GM12872 (cell line): ENCODE results near the gene MMP27.

ENCODE experiments used
- TF ChIP-seq, protein P1 (sequence below): IDR thresholded peaks from 3 replicates; pipeline ENCODE4 v1.5.1; 2011; ENCODE audit warnings: low read depth, mild to moderate bottlenecking, low read length, moderate library complexity; ENCODE audit not compliant: insufficient read depth

Gene MMP27

DNA sequence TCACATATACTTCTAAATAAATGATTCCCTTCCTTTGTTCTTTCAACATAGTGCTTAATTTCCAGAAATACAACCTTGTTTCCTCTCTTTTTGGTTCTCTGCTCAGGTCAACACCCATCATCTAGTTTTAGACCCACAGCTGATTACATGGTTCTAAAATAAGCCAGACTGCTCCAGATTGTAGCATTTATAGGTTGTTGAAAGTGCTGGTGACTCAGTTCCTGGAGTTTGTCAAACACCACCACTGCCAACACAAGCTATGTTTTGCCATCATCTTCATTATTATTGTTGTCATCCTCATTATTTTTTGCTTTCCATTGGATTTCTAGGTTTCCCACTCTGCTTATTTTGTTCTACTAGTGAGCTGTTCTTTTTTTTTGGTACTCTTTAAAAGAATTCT is 58.1 kb downstream of the MMP27 start:
- TF ChIP-seq, protein P1, sequence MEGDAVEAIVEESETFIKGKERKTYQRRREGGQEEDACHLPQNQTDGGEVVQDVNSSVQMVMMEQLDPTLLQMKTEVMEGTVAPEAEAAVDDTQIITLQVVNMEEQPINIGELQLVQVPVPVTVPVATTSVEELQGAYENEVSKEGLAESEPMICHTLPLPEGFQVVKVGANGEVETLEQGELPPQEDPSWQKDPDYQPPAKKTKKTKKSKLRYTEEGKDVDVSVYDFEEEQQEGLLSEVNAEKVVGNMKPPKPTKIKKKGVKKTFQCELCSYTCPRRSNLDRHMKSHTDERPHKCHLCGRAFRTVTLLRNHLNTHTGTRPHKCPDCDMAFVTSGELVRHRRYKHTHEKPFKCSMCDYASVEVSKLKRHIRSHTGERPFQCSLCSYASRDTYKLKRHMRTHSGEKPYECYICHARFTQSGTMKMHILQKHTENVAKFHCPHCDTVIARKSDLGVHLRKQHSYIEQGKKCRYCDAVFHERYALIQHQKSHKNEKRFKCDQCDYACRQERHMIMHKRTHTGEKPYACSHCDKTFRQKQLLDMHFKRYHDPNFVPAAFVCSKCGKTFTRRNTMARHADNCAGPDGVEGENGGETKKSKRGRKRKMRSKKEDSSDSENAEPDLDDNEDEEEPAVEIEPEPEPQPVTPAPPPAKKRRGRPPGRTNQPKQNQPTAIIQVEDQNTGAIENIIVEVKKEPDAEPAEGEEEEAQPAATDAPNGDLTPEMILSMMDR: no peak

DNA sequence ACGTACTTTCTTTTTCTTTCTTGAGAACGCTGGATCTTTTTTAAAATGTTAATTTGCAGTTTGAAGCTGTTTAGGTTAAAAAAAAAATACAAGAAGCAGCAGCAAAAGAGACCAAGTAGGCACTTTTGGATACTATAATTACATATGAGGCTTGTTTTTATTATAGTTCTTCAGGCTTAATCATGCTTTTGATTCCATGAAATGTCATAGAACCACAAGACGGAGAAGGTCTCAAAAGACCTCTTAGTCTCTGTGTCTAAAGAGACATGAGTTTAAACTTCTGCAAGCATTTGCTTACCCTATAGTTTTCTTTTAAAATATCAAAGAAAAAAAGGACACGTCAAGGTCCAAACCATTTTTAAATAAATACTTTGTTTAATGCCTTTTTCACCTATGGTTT is 61.6 kb downstream of the MMP27 start:
- TF ChIP-seq, protein P1: no peak
